ENCODE results near the gene ALK. TPM values are rescaled to one million over a fixed set of nuclear protein-coding genes. Genes with fewer than 3 reads are reported as not detected.

Gene ALK
- total RNA-seq, 1 experiment from 2014 or later, result not detected

GRCh38 chr2:29949042-29949441, 27.7 kb upstream of the ALK start:
- Mint-ChIP-seq H3K4me1 (peaks cover 15 to 18% of the 10 kb centered on the region in 2 experiments), H3K36me3 (ENCODE audit: insufficient read depth in 1 of 3, low read depth in 3 of 3) (no peaks in the 10 kb centered on the region), H3K4me3 (no peak overlapping the region), H3K27ac (no peak overlapping the region), H3K27me3 (ENCODE audit: low read depth) (no peaks in the 10 kb centered on the region; the same call in none of the 2 replicates), H3K9me3 (peaks cover 0 to 4% of the 10 kb centered on the region in 2 experiments; a peak in 1 of 5 replicates)
- Histone ChIP-seq H3K27ac (ENCODE audit: insufficient read length, low read depth, low read length) (no peak overlapping the region), H4K20me1 (ENCODE audit: control insufficient read depth, insufficient read depth, insufficient read length) (no peaks in the 10 kb centered on the region), H2BK120ac (ENCODE audit: low read depth, low read length, poor library complexity, severe bottlenecking) (no peak overlapping the region), H2AK5ac (ENCODE audit: insufficient read length, low read length) (no peak overlapping the region), H3K79me2 (ENCODE audit: insufficient read depth, low read length) (no peaks in the 10 kb centered on the region), H4K5ac (ENCODE audit: insufficient read length, low read depth, low read length) (no peak overlapping the region), H2AFZ (ENCODE audit: low read length) (no peak overlapping the region), H3K14ac (ENCODE audit: insufficient read depth, low read length) (no peak overlapping the region), H2BK20ac (ENCODE audit: low read depth, low read length, poor library complexity, severe bottlenecking) (no peak overlapping the region), H2BK12ac (ENCODE audit: insufficient read length, low read depth, low read length) (no peak overlapping the region), H3K4me2 (ENCODE audit: insufficient read depth, insufficient read length, low read length) (no peak overlapping the region), H3K27me3 (ENCODE audit: insufficient read depth, low read length) (no peaks in the 10 kb centered on the region), H3K9me3 (ENCODE audit: control insufficient read depth, low read depth, low read length) (no peaks in the 10 kb centered on the region), H3K56ac (ENCODE audit: insufficient read length, low read depth, low read length) (no peak overlapping the region), H3K4me1 (ENCODE audit: insufficient read depth, low read length) (no peaks in the 10 kb centered on the region), H4K91ac (ENCODE audit: insufficient read length, low read depth, low read length) (no peak overlapping the region), H3K18ac (ENCODE audit: insufficient read length, low read depth, low read length) (no peak overlapping the region), H4K8ac (replicated peaks; ENCODE audit: insufficient read length, low read depth, low read length) (no peak overlapping the region), H3K9ac (ENCODE audit: extremely low read depth, insufficient read length, low read length) (no peak overlapping the region), H3T11ph (ENCODE audit: low read length) (no peak overlapping the region), H2BK15ac (ENCODE audit: low read depth, low read length) (no peak overlapping the region), H3K23me2 (ENCODE audit: insufficient read length, low read depth, low read length, poor library complexity, severe bottlenecking) (no peaks in the 10 kb centered on the region), H3K23ac (ENCODE audit: insufficient read length, low read depth, low read length) (no peak overlapping the region), H3K79me1 (ENCODE audit: insufficient read depth, low read depth, low read length, poor library complexity, severe bottlenecking) (no peaks in the 10 kb centered on the region), H2BK5ac (ENCODE audit: insufficient read length, low read length) (no peak overlapping the region), H3K4ac (ENCODE audit: low read depth, low read length) (no peak overlapping the region)
- DNase-seq, result no peak
- TF ChIP-seq, protein P1, sequence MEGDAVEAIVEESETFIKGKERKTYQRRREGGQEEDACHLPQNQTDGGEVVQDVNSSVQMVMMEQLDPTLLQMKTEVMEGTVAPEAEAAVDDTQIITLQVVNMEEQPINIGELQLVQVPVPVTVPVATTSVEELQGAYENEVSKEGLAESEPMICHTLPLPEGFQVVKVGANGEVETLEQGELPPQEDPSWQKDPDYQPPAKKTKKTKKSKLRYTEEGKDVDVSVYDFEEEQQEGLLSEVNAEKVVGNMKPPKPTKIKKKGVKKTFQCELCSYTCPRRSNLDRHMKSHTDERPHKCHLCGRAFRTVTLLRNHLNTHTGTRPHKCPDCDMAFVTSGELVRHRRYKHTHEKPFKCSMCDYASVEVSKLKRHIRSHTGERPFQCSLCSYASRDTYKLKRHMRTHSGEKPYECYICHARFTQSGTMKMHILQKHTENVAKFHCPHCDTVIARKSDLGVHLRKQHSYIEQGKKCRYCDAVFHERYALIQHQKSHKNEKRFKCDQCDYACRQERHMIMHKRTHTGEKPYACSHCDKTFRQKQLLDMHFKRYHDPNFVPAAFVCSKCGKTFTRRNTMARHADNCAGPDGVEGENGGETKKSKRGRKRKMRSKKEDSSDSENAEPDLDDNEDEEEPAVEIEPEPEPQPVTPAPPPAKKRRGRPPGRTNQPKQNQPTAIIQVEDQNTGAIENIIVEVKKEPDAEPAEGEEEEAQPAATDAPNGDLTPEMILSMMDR (conservative IDR thresholded peaks at IDR 0.05), result no peak
- WGBS (ENCODE audit: extremely low coverage, insufficient read length, low lambda C conversion rate), result no CpG with 5 or more reads among the region's 3 CpGs
